GM18519 (cell line): ENCODE measurements around the gene GLIS2.

Experiments
- ATAC-seq: cut with Tn5 transposase; IDR thresholded peaks from one replicate; pipeline ENCODE4 v1.9.1; 2021; ENCODE audit warnings: mild to moderate bottlenecking, moderate library complexity; ENCODE audit not compliant: unreplicated experiment, low FRiP score

Gene GLIS2

GRCh38 chr16:4366016-4366415, 50.1 kb downstream of the GLIS2 start:
- no peak for ATAC-seq

GRCh38 chr16:4367393-4367856, 51.6 kb downstream of the GLIS2 start:
- no peak for ATAC-seq

- no peak for ATAC-seq
Measured at GRCh38 chr16:4369007-4369733, 53.3 kb downstream of the GLIS2 start.

GRCh38 chr16:4370151-4370550, 54.3 kb downstream of the GLIS2 start:
- no peak for ATAC-seq

GRCh38 chr16:4370570-4371356, 54.9 kb downstream of the GLIS2 start:
- no peak for ATAC-seq

GRCh38 chr16:4371357-4372000, 55.6 kb downstream of the GLIS2 start, which contains the start of gene VASN:
Gene VASN, plus strand, starts transcription at chr16:4371848. Its CDS starts 9,030 bp downstream, at chr16:4380878.
- ATAC-seq = no peak

- ATAC-seq = no peak
Measured at GRCh38 chr16:4372001-4372577, 56.2 kb downstream of the GLIS2 start.

GRCh38 chr16:4372578-4373355, 56.9 kb downstream of the GLIS2 start:
- ATAC-seq = no peak

GRCh38 chr16:4373356-4373908, 57.6 kb downstream of the GLIS2 start:
- no peak for ATAC-seq

GRCh38 chr16:4373909-4374742, 58.3 kb downstream of the GLIS2 start:
- no peak for ATAC-seq

GRCh38 chr16:4375717-4376116, 59.9 kb downstream of the GLIS2 start:
- no peak for ATAC-seq

- ATAC-seq = no peak
Measured at GRCh38 chr16:4376126-4376892, 60.4 kb downstream of the GLIS2 start.

- no peak for ATAC-seq
Measured at GRCh38 chr16:4376893-4377572, 61.2 kb downstream of the GLIS2 start.

- no peak for ATAC-seq
Measured at GRCh38 chr16:4377573-4378154, 61.8 kb downstream of the GLIS2 start.

GRCh38 chr16:4378161-4378666, 62.3 kb downstream of the GLIS2 start:
- no peak for ATAC-seq

GRCh38 chr16:4378999-4379690, 63.3 kb downstream of the GLIS2 start:
- ATAC-seq = no peak
